Adrenal gland (tissue), 12 donors: ENCODE results near the gene RPS26. TPM values are rescaled to one million over a fixed set of nuclear protein-coding genes. Genes with fewer than 3 reads are reported as not detected.

Experiments used
- DNase-seq, 7 donors: peaks; one replicate each; pipeline ENCODE4 v3.0.0-alpha.2; 2019 to 2020
- H3K27ac ChIP-seq, 5 donors: fragments of 200-600 bp; sonication (generic) in 4 of 5; 1 replicate in 3 of 5; 2 replicates in 2 of 5; pipeline versions ENCODE4 v1.5.1 to v1.8.0; 2016 to 2020; ENCODE audit warnings: mild to moderate bottlenecking in 1 of 5
- H3K27me3 ChIP-seq: fragments of 200-600 bp; 2 replicates; pipeline ENCODE4 v1.8.0; 2021
- H3K36me3 ChIP-seq, 2 donors: fragments of 200-600 bp; replicated peaks in 1 of 2; 1 replicate in 1 of 2; 2 replicates in 1 of 2; pipeline versions ENCODE4 v1.5.1 to v1.8.0; 2018 to 2022
- H3K4me1 ChIP-seq, 2 donors: fragments of 200-600 bp; replicated peaks in 1 of 2; 1 replicate in 1 of 2; 2 replicates in 1 of 2; pipeline versions ENCODE4 v1.5.1 to v1.8.0; 2018 to 2021
- H3K4me3 ChIP-seq, 4 donors: fragments of 200-600 bp; sonication (generic) in 3 of 4; one replicate each; pipeline ENCODE4 v1.5.1; 2016 to 2018
- H3K9me3 ChIP-seq, 3 donors: fragments of 200-600 bp; sonication (generic) in 1 of 3; replicated peaks in 1 of 3; 1 replicate in 2 of 3; 2 replicates in 1 of 3; pipeline versions ENCODE4 v1.5.1 to v1.8.0; 2016 to 2021
- POLR2A ChIP-seq, 2 donors: fragments of 450-650 bp; IDR thresholded peaks; one replicate each; pipeline ENCODE4 v1.6.1; 2017; ENCODE audit warnings: antibody characterized with exemption in 2 of 2, mild to moderate bottlenecking in 2 of 2, moderate library complexity in 1 of 2
- WGBS, 4 donors: extraction: QIAGEN DNeasy Blood & Tissue Kit in 2 of 4; methylation state at CpG; one replicate each; pipeline versions ENCODE4 v1.1.5 to v1.1.7; 2013 to 2017; 5-methylcytosine and 5-hydroxymethylcytosine counted together
- intact Hi-C, 2 donors: fragments of 100-400 bp; cut with DNase I; formaldehyde crosslinking; loops; one replicate each; pipeline versions ENCODE4 v1.14.1 to v1.15.0; 2022 to 2023
- polyA plus RNA-seq, 3 donors: library from polyadenylated mRNA; stranded (reverse); fragments of 200-250 nt in 2 of 3; fragments of 350-450 nt in 1 of 3; fragmentation: Illumina TruSeq in 1 of 3; extraction: RNeasy Lipid Tissue Mini Kit (QIAGEN cat#74804) in 1 of 3; gene quantifications; one replicate each; pipeline ENCODE4 v1.2.3, GENCODE V29; 2013 to 2014
- total RNA-seq, 9 donors: library from RNA; depleted of rRNA in 4 of 9; stranded (reverse); fragments of >200 nt in 4 of 9; fragments of 120-200 nt in 1 of 9; fragmentation: NEBNext Ultra II Directional in 1 of 9; extraction: Animal tissue kit (Norgen Biotek cat#: 25700) in 1 of 9; gene quantifications; one replicate each; pipeline versions ENCODE4 v1.1.0 to v1.2.4, GENCODE V29; 2013 to 2023
- TF ChIP-seq, protein P1 (sequence below), 6 experiments: fragments of 450-650 bp in 4 of 6; fragments of 200-600 bp in 2 of 6; sonication (generic) in 1 of 6; IDR thresholded peaks; 1 replicate in 5 of 6; 2 replicates in 1 of 6; pipeline versions ENCODE4 v1.5.1 to v1.8.0; 2016 to 2021; ENCODE audit warnings: antibody characterized with exemption in 6 of 6, mild to moderate bottlenecking in 2 of 6, moderate library complexity in 1 of 6
- donor health status: healthy with polysubstance abuse.
- donor health status: Bipolar disorder and iron deficiency.
- donor health status: DM: yes; HTN: yes; CAD: no.
- donor health status: DM: no; HTN: no; CAD: no.
- donor health status: DM: no; HTN: no; CAD: no.
- donor health status: DM: yes; HTN: yes; CAD: no.

RPS26 gene
- total and polyA plus RNA-seq, 12 donors = 76.7 to 2,374 (median 872) TPM

- Histone ChIP-seq H3K27ac (peak overlapping the region in 2 of 5 donors; percentile 0 to 29), H3K4me3 (no peak overlapping the region), H3K36me3 (peaks cover 0 to 8% of the 10 kb centered on the region in 2 donors), H3K27me3 (no peaks in the 10 kb centered on the region), H3K4me1 (peaks cover 6 to 25% of the 10 kb centered on the region in 2 donors), H3K9me3 (no peaks in the 10 kb centered on the region)
- DNase-seq = peak in 1 of 7 donors; percentile 30
- intact Hi-C loops = no loop called here
- 23 to 57% (median 41%) methylated on average over 2 of the region's 2 CpGs for WGBS, 4 donors
- no peak for TF ChIP-seq POLR2A (IDR thresholded peaks at IDR 0.05)
- TF ChIP-seq, protein P1, sequence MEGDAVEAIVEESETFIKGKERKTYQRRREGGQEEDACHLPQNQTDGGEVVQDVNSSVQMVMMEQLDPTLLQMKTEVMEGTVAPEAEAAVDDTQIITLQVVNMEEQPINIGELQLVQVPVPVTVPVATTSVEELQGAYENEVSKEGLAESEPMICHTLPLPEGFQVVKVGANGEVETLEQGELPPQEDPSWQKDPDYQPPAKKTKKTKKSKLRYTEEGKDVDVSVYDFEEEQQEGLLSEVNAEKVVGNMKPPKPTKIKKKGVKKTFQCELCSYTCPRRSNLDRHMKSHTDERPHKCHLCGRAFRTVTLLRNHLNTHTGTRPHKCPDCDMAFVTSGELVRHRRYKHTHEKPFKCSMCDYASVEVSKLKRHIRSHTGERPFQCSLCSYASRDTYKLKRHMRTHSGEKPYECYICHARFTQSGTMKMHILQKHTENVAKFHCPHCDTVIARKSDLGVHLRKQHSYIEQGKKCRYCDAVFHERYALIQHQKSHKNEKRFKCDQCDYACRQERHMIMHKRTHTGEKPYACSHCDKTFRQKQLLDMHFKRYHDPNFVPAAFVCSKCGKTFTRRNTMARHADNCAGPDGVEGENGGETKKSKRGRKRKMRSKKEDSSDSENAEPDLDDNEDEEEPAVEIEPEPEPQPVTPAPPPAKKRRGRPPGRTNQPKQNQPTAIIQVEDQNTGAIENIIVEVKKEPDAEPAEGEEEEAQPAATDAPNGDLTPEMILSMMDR (IDR thresholded peaks at IDR 0.05) = no peak
Observed at GRCh38 chr12:56010111-56010570, 31.6 kb upstream of the RPS26 start.

GRCh38 chr12:56011509-56012090, 30.1 kb upstream of the RPS26 start:
- DNase-seq = no peak
- H3K27me3 ChIP-seq = no peaks in the 10 kb centered on the region
- H3K9me3 ChIP-seq = no peaks in the 10 kb centered on the region
- peaks cover 6 to 25% of the 10 kb centered on the region in 2 donors for H3K4me1 ChIP-seq
- intact Hi-C loops = no loop called here
- no peak overlapping the region for H3K27ac ChIP-seq
- TF ChIP-seq, protein P1 (IDR thresholded peaks at IDR 0.05) = no peak
- no peak for TF ChIP-seq POLR2A (IDR thresholded peaks at IDR 0.05)
- H3K36me3 ChIP-seq = peaks cover 0 to 8% of the 10 kb centered on the region in 2 donors
- WGBS, 4 donors = 77 to 96% (median 93%) methylated on average over 2 of the region's 2 CpGs
- no peak overlapping the region for H3K4me3 ChIP-seq

DNA sequence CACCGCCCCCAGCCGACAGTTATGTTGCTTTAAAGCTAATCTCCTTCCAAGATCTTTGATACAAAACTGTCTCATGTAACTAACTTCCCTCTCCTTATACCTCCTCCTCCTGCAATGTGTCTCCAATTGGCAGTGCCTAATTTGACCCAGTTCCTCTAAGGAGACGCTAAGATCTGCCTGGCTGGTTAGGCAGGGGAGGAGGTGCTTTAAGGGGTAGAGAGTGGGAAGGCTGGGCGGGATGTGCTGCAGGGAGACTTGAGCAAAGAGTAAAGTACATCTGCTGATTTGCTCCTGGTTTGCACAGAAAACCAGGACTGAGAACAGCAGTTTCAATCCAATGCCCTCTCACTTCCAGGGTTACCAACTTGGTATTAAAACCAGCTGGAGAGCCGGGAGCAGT, 28.2 kb upstream of the RPS26 start:
- Histone ChIP-seq H3K4me1 (peaks cover 4 to 19% of the 10 kb centered on the region in 2 donors), H3K27me3 (no peaks in the 10 kb centered on the region), H3K27ac (no peak overlapping the region), H3K9me3 (no peaks in the 10 kb centered on the region), H3K4me3 (no peak overlapping the region), H3K36me3 (peaks cover 0 to 13% of the 10 kb centered on the region in 2 donors)
- no peak for TF ChIP-seq POLR2A (IDR thresholded peaks at IDR 0.05)
- TF ChIP-seq, protein P1 (IDR thresholded peaks at IDR 0.05) = no peak
- WGBS, 4 donors = 83 to 93% (median 85%) methylated on average over 5 of the region's 5 CpGs
- intact Hi-C loops = no loop called here
- DNase-seq = no peak

DNA sequence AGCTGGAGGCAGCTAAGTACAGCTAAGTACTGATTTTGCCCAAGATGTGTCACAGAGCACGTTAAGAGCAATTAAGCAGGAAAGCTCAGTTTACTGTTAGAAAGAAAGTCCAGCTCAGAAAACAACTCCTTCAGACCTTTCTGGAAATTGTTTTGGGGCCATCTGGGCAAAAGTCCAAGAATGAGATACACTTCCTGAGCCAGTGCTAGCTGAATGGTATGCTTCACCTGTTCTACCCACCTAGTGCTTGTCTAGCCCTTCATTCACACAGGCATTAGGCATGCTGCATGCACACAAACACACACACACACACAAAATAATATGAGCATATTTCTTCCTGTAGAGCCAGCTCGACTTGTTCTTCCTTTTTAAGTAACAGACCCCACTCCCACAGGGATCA, 27.5 kb upstream of the RPS26 start:
- WGBS, 4 donors = 46 to 60% (median 55%) methylated on average over 2 of the region's 2 CpGs
- Histone ChIP-seq H3K4me3 (no peak overlapping the region), H3K27ac (no peak overlapping the region), H3K4me1 (peaks cover 0 to 15% of the 10 kb centered on the region in 2 donors), H3K9me3 (no peaks in the 10 kb centered on the region), H3K36me3 (peaks cover 0 to 14% of the 10 kb centered on the region in 2 donors), H3K27me3 (no peaks in the 10 kb centered on the region)
- DNase-seq = no peak
- intact Hi-C loops = no loop called here
- TF ChIP-seq, protein P1 (IDR thresholded peaks at IDR 0.05) = no peak
- TF ChIP-seq POLR2A (IDR thresholded peaks at IDR 0.05) = no peak
